Lung (tissue), 12 donors: ENCODE measurements around the gene DUS3L. TPM values are rescaled to one million over a fixed set of nuclear protein-coding genes. Genes with fewer than 3 reads are reported as not detected.
A peak's percentile ranks its signal among the peaks of the same experiment; 100 is the strongest.

Experiments
- ATAC-seq: fragments of 200-7000 bp; cut with Tn5 transposase; one replicate; pipeline ENCODE4 v1.9.1; 2020; ENCODE audit warnings: moderate number of reproducible peaks; ENCODE audit not compliant: insufficient read depth, low FRiP score
- DNase-seq, 3 donors: peaks; one replicate each; pipeline ENCODE4 v3.0.0-alpha.2; 2013 to 2017
- H3K27ac ChIP-seq, 2 donors: one replicate each; pipeline ENCODE4 v1.5.1; 2013; ENCODE audit warnings: mild to moderate bottlenecking in 2 of 2, moderate library complexity in 2 of 2, control low read depth in 1 of 2, inconsistent platforms in 1 of 2, low read depth in 1 of 2, low read length in 1 of 2
- H3K27me3 ChIP-seq, 3 donors: one replicate each; pipeline ENCODE4 v1.5.1; 2013; ENCODE audit warnings: low read length in 2 of 3; ENCODE audit not compliant: control insufficient read depth in 3 of 3, insufficient read depth in 3 of 3
- H3K36me3 ChIP-seq, 4 donors: one replicate each; pipeline ENCODE4 v1.5.1; 2013; ENCODE audit warnings: low read length in 4 of 4, mild to moderate bottlenecking in 1 of 4, moderate library complexity in 1 of 4; ENCODE audit not compliant: control insufficient read depth in 4 of 4, insufficient read depth in 4 of 4
- H3K4me1 ChIP-seq, 5 donors: one replicate each; pipeline ENCODE4 v1.5.1; 2013; ENCODE audit warnings: low read length in 5 of 5, mild to moderate bottlenecking in 2 of 5, moderate library complexity in 1 of 5; ENCODE audit not compliant: control insufficient read depth in 5 of 5, insufficient read depth in 5 of 5
- H3K4me3 ChIP-seq: one replicate; pipeline ENCODE4 v1.5.1; 2013; ENCODE audit warnings: mild to moderate bottlenecking, control low read depth, moderate library complexity
- H3K9ac ChIP-seq, 2 donors: one replicate each; pipeline ENCODE4 v1.5.1; 2013; ENCODE audit warnings: low read length in 2 of 2, control low read depth in 1 of 2; ENCODE audit not compliant: insufficient read depth in 1 of 2
- H3K9me3 ChIP-seq, 4 donors: one replicate each; pipeline ENCODE4 v1.5.1; 2013; ENCODE audit warnings: low read length in 3 of 4, mild to moderate bottlenecking in 1 of 4, moderate library complexity in 1 of 4; ENCODE audit not compliant: control insufficient read depth in 4 of 4, insufficient read depth in 3 of 4
- WGBS, 2 donors: extraction: QIAGEN DNeasy Blood & Tissue Kit; methylation state at CpG; one replicate each; pipeline ENCODE4 v1.1.7; 2013; 5-methylcytosine and 5-hydroxymethylcytosine counted together
- polyA plus RNA-seq, 2 donors: library from polyadenylated mRNA; stranded (reverse); fragments of 200-250 nt; gene quantifications; one replicate each; pipeline ENCODE4 v1.2.1, GENCODE V29; 2013
- total RNA-seq, 2 donors: library from RNA; depleted of rRNA in 1 of 2; stranded (reverse); fragments of >200 nt in 1 of 2; gene quantifications; one replicate each; pipeline ENCODE4 v1.2.1, GENCODE V29; 2014 to 2021
- TF ChIP-seq, protein P1 (sequence below): IDR thresholded peaks from 2 replicates; pipeline ENCODE4 v1.5.1; 2012; ENCODE audit warnings: mild to moderate bottlenecking; ENCODE audit errors: control extremely low read depth, extremely low read depth
- donor health status: control.
- donor health status: control.
- donor health status: Bipolar disorder and iron deficiency.
- donor health status: healthy.
- donor health status: DM: yes; HTN: yes; CAD: no.

The DUS3L gene
- total and polyA plus RNA-seq, 4 donors, result 18.5 to 47.0 (median 36.7) TPM

DNA sequence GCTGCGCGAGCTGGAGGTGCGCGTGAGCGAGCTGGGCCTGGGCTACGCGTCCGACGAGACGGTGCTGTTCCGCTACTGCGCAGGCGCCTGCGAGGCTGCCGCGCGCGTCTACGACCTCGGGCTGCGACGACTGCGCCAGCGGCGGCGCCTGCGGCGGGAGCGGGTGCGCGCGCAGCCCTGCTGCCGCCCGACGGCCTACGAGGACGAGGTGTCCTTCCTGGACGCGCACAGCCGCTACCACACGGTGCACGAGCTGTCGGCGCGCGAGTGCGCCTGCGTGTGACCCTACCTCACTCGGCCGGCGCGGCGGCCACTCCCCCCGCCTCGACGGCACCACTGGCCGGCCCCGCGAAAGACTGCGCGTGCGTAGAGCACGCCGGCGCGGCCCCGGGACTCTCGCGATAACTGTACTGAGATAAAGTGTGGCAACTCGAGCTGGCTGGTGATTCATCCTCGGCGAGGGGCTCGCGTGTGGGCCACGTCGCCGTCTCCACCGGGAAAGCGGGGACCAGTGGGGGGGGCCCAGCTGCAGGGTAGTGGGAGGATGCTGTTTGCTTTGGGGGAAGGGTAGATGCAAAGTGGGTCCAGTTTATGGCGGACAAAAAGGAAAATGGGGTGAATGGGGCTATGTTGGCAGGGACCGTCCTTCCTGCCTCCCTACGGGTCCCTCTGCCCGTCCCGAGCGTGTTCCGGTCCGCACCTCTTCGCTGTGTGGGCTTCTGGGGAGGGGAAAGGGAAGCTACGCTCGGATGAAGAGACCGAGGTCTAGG, 37.1 kb upstream of the DUS3L start:
- TF ChIP-seq, protein P1, sequence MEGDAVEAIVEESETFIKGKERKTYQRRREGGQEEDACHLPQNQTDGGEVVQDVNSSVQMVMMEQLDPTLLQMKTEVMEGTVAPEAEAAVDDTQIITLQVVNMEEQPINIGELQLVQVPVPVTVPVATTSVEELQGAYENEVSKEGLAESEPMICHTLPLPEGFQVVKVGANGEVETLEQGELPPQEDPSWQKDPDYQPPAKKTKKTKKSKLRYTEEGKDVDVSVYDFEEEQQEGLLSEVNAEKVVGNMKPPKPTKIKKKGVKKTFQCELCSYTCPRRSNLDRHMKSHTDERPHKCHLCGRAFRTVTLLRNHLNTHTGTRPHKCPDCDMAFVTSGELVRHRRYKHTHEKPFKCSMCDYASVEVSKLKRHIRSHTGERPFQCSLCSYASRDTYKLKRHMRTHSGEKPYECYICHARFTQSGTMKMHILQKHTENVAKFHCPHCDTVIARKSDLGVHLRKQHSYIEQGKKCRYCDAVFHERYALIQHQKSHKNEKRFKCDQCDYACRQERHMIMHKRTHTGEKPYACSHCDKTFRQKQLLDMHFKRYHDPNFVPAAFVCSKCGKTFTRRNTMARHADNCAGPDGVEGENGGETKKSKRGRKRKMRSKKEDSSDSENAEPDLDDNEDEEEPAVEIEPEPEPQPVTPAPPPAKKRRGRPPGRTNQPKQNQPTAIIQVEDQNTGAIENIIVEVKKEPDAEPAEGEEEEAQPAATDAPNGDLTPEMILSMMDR, result no peak
- ATAC-seq, result peak; percentile 83
- H3K4me3 ChIP-seq, result peak overlapping the region; percentile 47
- H3K9ac ChIP-seq, result peak overlapping the region; percentile 37 to 93
- WGBS, 2 donors, result 1% methylated on average over 77 to 91 of the region's 91 CpGs
- H3K27me3 ChIP-seq, result peaks cover 0 to 4% (median 0%) of the 10 kb centered on the region in 3 donors
- H3K4me1 ChIP-seq, result peaks cover 0 to 16% (median 0%) of the 10 kb centered on the region in 5 donors
- peak overlapping the region; percentile 85 to 89 for H3K27ac ChIP-seq
- H3K9me3 ChIP-seq, result peaks cover 0 to 2% (median 0%) of the 10 kb centered on the region in 4 donors
- DNase-seq, result peak; percentile 94 to 96 (median 96)
- no peaks in the 10 kb centered on the region for H3K36me3 ChIP-seq

DNA sequence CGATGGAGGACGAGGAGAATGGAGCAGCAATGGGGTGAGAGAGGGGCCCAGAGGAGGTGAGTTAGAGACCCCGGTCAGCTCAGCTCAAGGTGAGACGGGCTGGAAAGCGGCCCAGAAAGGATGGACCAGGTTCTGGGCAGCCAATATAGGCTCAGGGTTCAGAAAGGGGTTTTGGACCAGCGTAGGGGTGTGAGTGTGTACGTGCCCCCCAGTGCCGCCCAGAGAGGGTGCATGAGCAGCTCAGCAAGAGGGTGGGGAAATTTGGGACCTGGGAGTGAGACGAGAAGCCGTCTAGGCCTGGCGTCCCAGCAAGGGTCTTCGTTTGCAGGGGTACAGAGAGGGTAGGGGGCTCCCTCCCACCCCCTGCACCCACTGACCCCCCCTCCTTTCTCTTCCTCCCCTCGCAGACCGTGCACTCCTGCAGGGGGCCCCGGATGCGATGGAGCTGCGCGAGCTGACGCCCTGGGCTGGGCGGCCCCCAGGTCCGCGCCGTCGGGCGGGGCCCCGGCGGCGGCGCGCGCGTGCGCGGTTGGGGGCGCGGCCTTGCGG, 36.5 kb upstream of the DUS3L start:
- H3K36me3 ChIP-seq, result no peaks in the 10 kb centered on the region
- ATAC-seq (no peak), DNase-seq (no peak)
- H3K4me3 ChIP-seq, result peak overlapping the region; percentile 25
- 16 to 25% methylated on average over 26 to 37 of the region's 37 CpGs for WGBS, 2 donors
- H3K27ac ChIP-seq, result peak overlapping the region in 1 of 2 donors; percentile 89
- peaks cover 0 to 4% (median 0%) of the 10 kb centered on the region in 3 donors for H3K27me3 ChIP-seq
- TF ChIP-seq, protein P1, result no peak
- peaks cover 0 to 2% (median 0%) of the 10 kb centered on the region in 4 donors for H3K9me3 ChIP-seq
- peaks cover 0 to 17% (median 0%) of the 10 kb centered on the region in 5 donors for H3K4me1 ChIP-seq
- H3K9ac ChIP-seq, result no peak overlapping the region

DNA sequence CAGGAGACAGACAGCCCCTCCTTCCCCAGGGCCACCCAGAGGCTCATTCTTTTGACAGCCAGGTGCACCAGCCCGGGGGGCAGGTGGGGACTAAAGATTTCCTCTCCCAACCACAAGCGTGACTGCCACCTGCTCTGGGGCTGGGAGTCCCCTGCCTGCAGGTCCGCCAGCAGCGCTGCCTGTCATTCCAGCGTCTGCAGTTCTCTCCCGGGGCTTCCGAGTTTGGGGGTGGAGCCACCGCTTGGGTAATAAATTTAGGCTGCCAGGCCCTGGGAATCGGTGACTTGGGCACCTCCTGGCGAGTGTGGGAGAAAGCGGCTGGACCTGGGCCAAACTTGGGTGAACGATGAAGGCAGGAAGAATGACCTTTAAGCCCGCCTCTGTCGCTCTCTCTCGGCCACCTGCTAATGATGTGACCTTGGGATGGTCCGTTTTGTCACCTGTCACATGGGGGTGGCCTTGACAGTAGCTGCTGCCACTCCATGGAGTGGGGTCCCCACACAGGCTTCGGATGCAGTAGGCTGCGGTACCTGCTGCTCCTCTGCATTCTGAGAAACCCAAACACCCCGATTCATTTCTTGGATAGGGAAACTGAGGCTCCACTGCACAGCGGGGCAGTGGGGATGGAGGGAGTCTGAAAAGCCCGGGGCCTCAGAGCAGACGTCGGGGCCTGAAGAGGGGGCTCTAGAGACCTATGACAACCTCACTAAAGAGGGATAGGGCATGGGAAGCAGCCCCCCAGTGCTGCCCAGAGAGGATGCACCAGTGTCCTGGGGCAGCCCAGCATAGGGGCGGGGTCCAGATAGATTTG, 35.8 kb upstream of the DUS3L start:
- Histone ChIP-seq H3K27ac (peak overlapping the region; percentile 39 to 89), H3K4me3 (no peak overlapping the region), H3K36me3 (no peaks in the 10 kb centered on the region), H3K4me1 (peaks cover 0 to 21% (median 0%) of the 10 kb centered on the region in 5 donors), H3K27me3 (peaks cover 0 to 4% (median 0%) of the 10 kb centered on the region in 3 donors), H3K9me3 (peaks cover 0 to 2% (median 0%) of the 10 kb centered on the region in 4 donors), H3K9ac (no peak overlapping the region)
- TF ChIP-seq, protein P1, result no peak
- WGBS, 2 donors, result 15 to 19% methylated on average over 24 of the region's 24 CpGs
- DNase-seq (peak; percentile 45 to 61 (median 53)), ATAC-seq (no peak)
